HG03135 (cell line): ENCODE results near the gene OR2Y1.
"Not testable (repeated sequence)": the region's sequence is repeated elsewhere in the genome, so short reads cannot be mapped to it uniquely, and the experiment has no call there.

ENCODE experiments used
- ATAC-seq: cut with Tn5 transposase; IDR thresholded peaks from one replicate; pipeline ENCODE4 v1.9.1; 2021; ENCODE audit warnings: mild to moderate bottlenecking, moderate library complexity; ENCODE audit not compliant: unreplicated experiment

The OR2Y1 gene

GRCh38 chr5:180739958-180740357, at the start of gene OR2Y1:
Gene OR2Y1 (minus strand): TSS chr5:180740058. CDS start chr5:180740058, 0 bp downstream.
- no peak for ATAC-seq

GRCh38 chr5:180788651-180789410, 49.0 kb upstream of the OR2Y1 start:
- ATAC-seq = not testable (repeated sequence)

- no peak for ATAC-seq
Measured at GRCh38 chr5:180787711-180788431, 48.0 kb upstream of the OR2Y1 start.

GRCh38 chr5:180786531-180787398, 46.9 kb upstream of the OR2Y1 start:
- no peak for ATAC-seq

GRCh38 chr5:180785794-180786221, 46.0 kb upstream of the OR2Y1 start:
- ATAC-seq = no peak

- ATAC-seq = no peak
Measured at GRCh38 chr5:180785121-180785781, 45.4 kb upstream of the OR2Y1 start.

GRCh38 chr5:180784497-180785097, 44.7 kb upstream of the OR2Y1 start:
- no peak for ATAC-seq

- no peak for ATAC-seq
Measured at GRCh38 chr5:180783340-180784052, 43.6 kb upstream of the OR2Y1 start.

- ATAC-seq = no peak
Measured at GRCh38 chr5:180782748-180783147, 42.9 kb upstream of the OR2Y1 start.

- not testable (repeated sequence) for ATAC-seq
Measured at GRCh38 chr5:180781900-180782326, 42.1 kb upstream of the OR2Y1 start.

GRCh38 chr5:180779985-180780610, 40.2 kb upstream of the OR2Y1 start:
- ATAC-seq = no peak

GRCh38 chr5:180777475-180777874, 37.6 kb upstream of the OR2Y1 start:
- ATAC-seq = no peak

GRCh38 chr5:180776376-180776775, 36.5 kb upstream of the OR2Y1 start:
- no peak for ATAC-seq

- ATAC-seq = no peak
Measured at GRCh38 chr5:180775624-180776023, 35.8 kb upstream of the OR2Y1 start.

- ATAC-seq = no peak
Measured at GRCh38 chr5:180771839-180772238, 32.0 kb upstream of the OR2Y1 start.

- ATAC-seq = no peak
Measured at GRCh38 chr5:180769821-180770220, 30.0 kb upstream of the OR2Y1 start.

- ATAC-seq = no peak
Measured at GRCh38 chr5:180755601-180756000, 15.7 kb upstream of the OR2Y1 start.

GRCh38 chr5:180744253-180744652, 4.4 kb upstream of the OR2Y1 start:
- ATAC-seq = no peak

GRCh38 chr5:180742727-180743126, 2.9 kb upstream of the OR2Y1 start:
- no peak for ATAC-seq
